GM18870 (cell line): ENCODE data around the gene PHACTR3.

ENCODE experiments used
- ATAC-seq: cut with Tn5 transposase; IDR thresholded peaks from one replicate; pipeline ENCODE4 v1.9.1; 2021; ENCODE audit warnings: moderate library complexity; ENCODE audit not compliant: unreplicated experiment

PHACTR3 gene

GRCh38 chr20:59774204-59774641 is 169.9 kb downstream of the PHACTR3 start:
- no peak for ATAC-seq

GRCh38 chr20:59774921-59775686 is 170.8 kb downstream of the PHACTR3 start:
- ATAC-seq = no peak

GRCh38 chr20:59775687-59776055 is 171.3 kb downstream of the PHACTR3 start:
- no peak for ATAC-seq

- ATAC-seq = no peak
Observed at GRCh38 chr20:59776059-59776603, 171.8 kb downstream of the PHACTR3 start.

- ATAC-seq = no peak
Observed at GRCh38 chr20:59776626-59777330, 172.4 kb downstream of the PHACTR3 start.

GRCh38 chr20:59777331-59777725 is 173.0 kb downstream of the PHACTR3 start:
- ATAC-seq = no peak

GRCh38 chr20:59777814-59778575 is 173.7 kb downstream of the PHACTR3 start:
- no peak for ATAC-seq

GRCh38 chr20:59778615-59779200 is 174.4 kb downstream of the PHACTR3 start:
- no peak for ATAC-seq

GRCh38 chr20:59779656-59780380 is 175.5 kb downstream of the PHACTR3 start:
- ATAC-seq = no peak

- no peak for ATAC-seq
Observed at GRCh38 chr20:59780494-59781185, 176.3 kb downstream of the PHACTR3 start.

GRCh38 chr20:59781226-59781625 is 176.9 kb downstream of the PHACTR3 start:
- ATAC-seq = no peak

GRCh38 chr20:59782986-59783640 is 178.8 kb downstream of the PHACTR3 start:
- no peak for ATAC-seq

GRCh38 chr20:59783641-59784010 is 179.3 kb downstream of the PHACTR3 start:
- ATAC-seq = no peak

GRCh38 chr20:59784365-59784764 is 180.0 kb downstream of the PHACTR3 start:
- no peak for ATAC-seq

- ATAC-seq = no peak
Observed at GRCh38 chr20:59784791-59785668, 180.7 kb downstream of the PHACTR3 start.

GRCh38 chr20:59785669-59785959 is 181.3 kb downstream of the PHACTR3 start:
- no peak for ATAC-seq

GRCh38 chr20:59785986-59786795 is 181.9 kb downstream of the PHACTR3 start:
- ATAC-seq = no peak
